Epithelial cell of esophagus (primary cell): ENCODE data around the gene TMEM9B.
"Not testable (repeated sequence)": the region's sequence is repeated elsewhere in the genome, so short reads cannot be mapped to it uniquely, and the experiment has no call there.

Source experiments
- DNase-seq: peaks from one replicate; pipeline ENCODE4 v3.0.0; 2010; ENCODE audit warnings: low read depth
- H3K4me3 ChIP-seq: 2 replicates; pipeline ENCODE4 v1.5.1; 2011; ENCODE audit warnings: mild to moderate bottlenecking, low read length, control low read depth
- TF ChIP-seq, protein P1 (sequence below): IDR thresholded peaks from 2 replicates; pipeline ENCODE4 v1.5.1; 2011; ENCODE audit warnings: low read depth, mild to moderate bottlenecking, low read length, control low read depth, inconsistent platforms; ENCODE audit not compliant: insufficient read depth; ENCODE audit errors: missing control alignments

TMEM9B gene

DNA sequence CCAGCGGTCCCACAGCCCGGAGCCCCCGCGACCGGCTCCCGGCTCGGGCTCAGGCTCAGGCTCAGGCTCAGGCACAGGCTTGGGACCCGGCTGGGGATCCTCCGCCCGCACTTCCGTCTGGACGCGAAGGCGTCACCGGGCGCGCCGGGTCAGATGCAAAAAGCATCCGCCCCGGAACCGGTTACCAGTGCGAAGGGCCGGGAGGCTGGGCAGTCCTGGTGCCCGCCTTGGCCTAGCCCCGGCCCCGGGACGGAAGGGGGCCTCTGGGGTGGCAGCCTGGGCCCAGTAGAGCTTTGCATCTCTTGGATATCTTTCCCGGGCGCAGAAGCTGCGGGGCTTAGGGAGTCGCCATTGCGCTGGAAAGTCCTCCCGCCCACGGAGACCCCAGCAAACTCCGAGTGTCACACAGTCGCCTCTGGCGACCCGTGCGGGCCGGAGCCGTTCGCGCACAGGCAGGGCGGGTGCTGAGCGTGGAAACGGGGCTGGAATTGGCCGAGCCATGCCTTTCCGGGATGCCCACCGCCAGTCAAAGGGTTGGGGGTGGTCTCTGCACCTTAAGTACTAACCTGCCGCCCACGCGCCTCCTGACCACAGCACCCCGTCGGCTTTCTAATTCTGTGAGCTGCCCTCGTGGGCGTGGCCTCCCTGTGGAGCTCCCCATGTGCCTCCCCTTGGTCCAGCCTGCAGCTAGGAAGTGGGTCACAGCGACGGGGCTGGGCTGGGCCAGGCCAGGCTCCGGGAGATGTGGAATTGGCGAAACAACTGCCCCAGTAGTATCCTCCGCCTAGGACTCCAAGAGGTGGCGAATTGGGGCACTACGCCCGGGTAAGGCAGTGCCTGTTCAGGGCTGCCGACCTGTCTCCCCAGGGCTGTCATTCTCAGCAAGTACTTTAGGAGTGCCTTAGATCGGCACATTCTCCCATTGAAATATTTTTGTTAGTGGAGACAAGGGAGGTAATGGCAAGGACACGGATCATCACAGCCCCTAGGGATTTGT lies at the start of gene TMEM9B:
TSS of gene TMEM9B (minus strand) at position 119 of the 997 bp plus-strand sequence. CDS start 129 bp downstream, outside the sequence.
- peak within 1 kb of the TSS; percentile 87 for H3K4me3 ChIP-seq
- TF ChIP-seq, protein P1, sequence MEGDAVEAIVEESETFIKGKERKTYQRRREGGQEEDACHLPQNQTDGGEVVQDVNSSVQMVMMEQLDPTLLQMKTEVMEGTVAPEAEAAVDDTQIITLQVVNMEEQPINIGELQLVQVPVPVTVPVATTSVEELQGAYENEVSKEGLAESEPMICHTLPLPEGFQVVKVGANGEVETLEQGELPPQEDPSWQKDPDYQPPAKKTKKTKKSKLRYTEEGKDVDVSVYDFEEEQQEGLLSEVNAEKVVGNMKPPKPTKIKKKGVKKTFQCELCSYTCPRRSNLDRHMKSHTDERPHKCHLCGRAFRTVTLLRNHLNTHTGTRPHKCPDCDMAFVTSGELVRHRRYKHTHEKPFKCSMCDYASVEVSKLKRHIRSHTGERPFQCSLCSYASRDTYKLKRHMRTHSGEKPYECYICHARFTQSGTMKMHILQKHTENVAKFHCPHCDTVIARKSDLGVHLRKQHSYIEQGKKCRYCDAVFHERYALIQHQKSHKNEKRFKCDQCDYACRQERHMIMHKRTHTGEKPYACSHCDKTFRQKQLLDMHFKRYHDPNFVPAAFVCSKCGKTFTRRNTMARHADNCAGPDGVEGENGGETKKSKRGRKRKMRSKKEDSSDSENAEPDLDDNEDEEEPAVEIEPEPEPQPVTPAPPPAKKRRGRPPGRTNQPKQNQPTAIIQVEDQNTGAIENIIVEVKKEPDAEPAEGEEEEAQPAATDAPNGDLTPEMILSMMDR = no peak
- DNase-seq = peak; percentile 91

DNA sequence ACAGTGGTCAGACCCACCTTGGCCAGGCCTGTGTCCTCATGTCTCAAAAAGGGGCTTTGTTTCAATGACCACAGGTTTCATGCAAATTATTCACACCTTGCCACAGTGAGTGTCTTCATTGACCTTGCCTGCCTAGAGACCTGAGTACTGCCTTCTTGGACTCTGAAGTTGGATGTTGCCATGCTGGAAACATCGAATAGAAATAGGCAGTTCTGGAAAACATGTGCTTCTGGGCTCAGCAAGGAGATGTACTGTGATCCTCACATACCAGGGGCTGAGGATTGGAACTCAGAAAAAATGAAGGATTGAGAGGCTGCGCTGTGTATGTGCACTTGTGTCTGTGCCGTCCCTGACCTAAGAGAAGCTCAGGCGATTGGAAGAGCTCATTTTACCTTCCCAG lies 49.1 kb upstream of the TMEM9B start:
- H3K4me3 ChIP-seq = no peak overlapping the region
- TF ChIP-seq, protein P1 = no peak
- no peak for DNase-seq

DNA sequence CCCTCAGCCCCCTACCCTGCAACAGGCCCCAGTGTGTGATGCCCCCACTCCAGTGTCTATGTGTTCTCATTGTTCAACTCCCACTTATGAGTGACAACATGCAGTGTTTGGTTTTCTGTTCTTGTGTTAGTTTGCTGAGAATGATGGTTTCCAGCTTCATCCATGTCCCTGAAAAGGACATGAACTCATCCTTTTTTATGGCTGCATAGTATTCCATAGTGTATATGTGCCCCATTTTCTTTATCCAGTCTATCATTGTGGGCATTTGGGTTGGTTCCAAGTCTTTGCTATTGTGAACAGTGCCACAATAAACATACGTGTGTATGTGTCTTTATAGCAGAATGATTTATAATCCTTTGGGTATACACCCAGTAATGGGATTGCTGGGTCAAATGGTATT lies 45.3 kb upstream of the TMEM9B start:
- DNase-seq, H3K4me3 ChIP-seq: not testable (repeated sequence)

DNA sequence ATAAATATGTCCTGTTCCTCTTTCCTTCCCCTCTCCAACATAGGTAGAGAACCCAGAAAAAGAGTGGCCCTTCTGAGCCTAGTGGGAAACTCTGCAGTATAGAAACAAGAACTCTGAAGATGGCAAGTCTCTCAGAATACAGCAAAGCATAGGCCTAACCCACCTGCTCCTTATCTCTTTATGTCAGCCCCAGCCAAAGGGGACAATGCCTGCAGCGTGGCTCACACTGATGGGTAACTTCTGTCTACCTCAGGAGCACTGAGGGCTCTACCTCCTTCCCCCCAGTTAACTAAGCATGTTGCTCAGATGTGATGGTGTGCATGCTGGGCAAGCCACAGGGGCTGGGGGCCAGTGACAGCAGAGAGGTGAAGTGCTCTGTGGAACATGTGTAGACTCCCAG lies 44.4 kb upstream of the TMEM9B start:
- H3K4me3 ChIP-seq = no peak overlapping the region
- TF ChIP-seq, protein P1 = no peak
- DNase-seq = no peak

DNA sequence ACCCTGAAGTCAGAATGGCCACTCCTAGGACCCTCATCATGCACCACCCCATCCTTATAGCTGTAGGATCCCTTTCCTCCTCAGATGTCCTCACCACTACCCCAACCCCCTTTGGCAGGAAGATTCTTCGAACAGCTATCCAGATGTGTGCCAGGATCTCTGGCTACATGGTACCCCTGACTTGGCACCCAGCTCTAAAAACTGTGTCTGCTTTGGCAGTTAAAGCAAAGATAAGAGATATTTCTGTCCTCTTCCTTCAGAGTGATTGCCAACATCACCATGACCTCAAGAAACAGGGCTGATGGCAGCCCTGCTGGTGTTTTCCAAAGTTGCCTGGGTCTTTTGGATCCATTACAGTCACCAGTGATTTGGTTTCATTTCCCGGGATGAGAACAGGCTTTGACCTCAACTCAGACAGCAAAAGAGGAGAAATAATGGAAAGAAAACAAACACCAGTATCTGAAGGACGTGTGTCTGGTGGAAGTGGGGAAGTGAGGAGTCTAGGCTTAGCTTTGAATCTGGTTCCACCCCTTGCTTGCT lies 43.8 kb upstream of the TMEM9B start:
- H3K4me3 ChIP-seq = no peak overlapping the region
- no peak for DNase-seq
- TF ChIP-seq, protein P1 = no peak

DNA sequence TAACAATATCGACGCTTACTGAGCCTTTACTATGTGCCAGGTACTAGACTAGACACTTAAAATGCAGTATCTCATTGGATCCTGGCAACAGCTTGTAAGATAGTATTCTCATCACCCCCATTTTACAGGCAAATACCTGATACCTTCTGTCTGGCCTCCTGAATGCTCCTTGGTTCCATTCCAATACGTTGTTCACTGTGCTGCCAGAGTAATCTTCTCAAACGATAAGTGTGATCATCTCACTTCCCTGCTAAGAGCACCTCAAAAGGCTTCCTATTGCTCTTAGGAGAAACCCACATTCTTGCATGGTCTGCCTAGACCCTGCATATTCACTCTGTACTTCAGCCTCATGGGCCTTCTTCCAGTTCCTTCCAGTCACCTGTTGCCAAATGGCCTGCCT lies 40.8 kb upstream of the TMEM9B start:
- TF ChIP-seq, protein P1 = no peak
- H3K4me3 ChIP-seq = no peak overlapping the region
- no peak for DNase-seq

DNA sequence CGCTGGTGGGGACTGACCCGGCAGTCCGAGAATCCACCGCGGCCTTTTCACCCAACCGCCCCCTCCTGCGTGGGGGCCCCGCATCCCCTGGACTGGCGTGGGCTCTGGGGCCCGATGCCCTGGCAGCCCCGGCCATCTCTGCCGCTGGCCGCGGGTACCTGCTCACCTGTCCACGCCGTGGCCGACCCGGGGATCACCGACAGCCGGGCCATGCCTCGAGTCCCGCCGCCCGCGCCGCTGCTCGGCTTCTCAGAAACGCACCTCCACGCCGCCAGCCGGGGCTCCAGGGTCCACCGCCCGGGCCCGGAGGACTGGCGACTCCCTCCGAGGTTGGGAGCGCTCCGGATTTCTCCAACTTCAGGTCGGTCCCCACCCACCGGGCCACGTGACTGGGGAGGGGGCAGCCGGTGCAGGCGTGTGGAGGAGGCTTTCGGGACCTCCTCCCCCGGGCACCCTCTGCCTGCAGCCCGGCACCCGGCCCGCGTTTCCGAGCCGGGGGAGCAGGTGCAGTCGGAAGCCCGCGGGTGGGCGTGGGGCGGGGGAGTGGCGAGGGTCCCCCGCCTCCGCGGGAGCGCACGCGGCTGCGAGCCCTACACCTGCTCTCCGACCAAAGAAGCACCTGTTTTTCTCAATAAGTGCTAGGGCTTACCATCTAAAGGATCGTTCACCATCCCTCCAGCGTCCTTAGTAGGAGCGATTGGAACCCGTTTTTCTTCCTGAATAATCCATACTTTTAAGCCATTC lies 40.1 kb upstream of the TMEM9B start:
- peak overlapping the region; percentile 29 for H3K4me3 ChIP-seq
- TF ChIP-seq, protein P1 = no peak
- DNase-seq = no peak
